T-helper 2 cell (primary cell): ENCODE data around the gene TCTN2.

Experiments used
- DNase-seq, 5 experiments: peaks; one replicate each; pipeline versions ENCODE4 v3.0.0 to v3.0.0-alpha.2; 2012 to 2022
- total RNA-seq, 2 donors: gene quantifications; one replicate each; lab custom pipeline; 2026; lab: John Stamatoyannopoulos, UW

TCTN2 gene
- 5.3 to 10.1 reads per million in 2 donors for total RNA-seq

GRCh38 chr12:123670882-123671728 lies at the start of gene TCTN2:
Gene TCTN2, plus strand, starts transcription at chr12:123671113. Its CDS starts 128 bp downstream, at chr12:123671241.
- peak; percentile 87 to 94 (median 90) for DNase-seq

GRCh38 chr12:123621619-123622530 lies 49.0 kb upstream of the TCTN2 start:
- no peak for DNase-seq

- peak; percentile 91 to 99 (median 95) for DNase-seq
Measured at GRCh38 chr12:123633379-123634141, 37.4 kb upstream of the TCTN2 start, which contains the start of the genes EIF2B1 and GTF2H3. Gene EIF2B1, minus strand, starts transcription at chr12:123633686. Its CDS starts 129 bp downstream, at chr12:123633557. Gene GTF2H3, plus strand, starts transcription at chr12:123633829. Its CDS starts 31 bp downstream, at chr12:123633860.

- DNase-seq = no peak
Measured at GRCh38 chr12:123634142-123634561, 36.8 kb upstream of the TCTN2 start.

- DNase-seq = no peak
Measured at GRCh38 chr12:123643911-123644310, 27.0 kb upstream of the TCTN2 start.

- no peak for DNase-seq
Measured at GRCh38 chr12:123645380-123645779, 25.5 kb upstream of the TCTN2 start.

GRCh38 chr12:123645878-123646277 lies 25.0 kb upstream of the TCTN2 start:
- DNase-seq = no peak

- DNase-seq = no peak
Measured at GRCh38 chr12:123648401-123648800, 22.5 kb upstream of the TCTN2 start.

- DNase-seq = no peak
Measured at GRCh38 chr12:123654129-123654701, 16.7 kb upstream of the TCTN2 start.

- DNase-seq = no peak
Measured at GRCh38 chr12:123655420-123655819, 15.5 kb upstream of the TCTN2 start.

- DNase-seq = no peak
Measured at GRCh38 chr12:123656392-123656791, 14.5 kb upstream of the TCTN2 start.

GRCh38 chr12:123657211-123657610 lies 13.7 kb upstream of the TCTN2 start:
- no peak for DNase-seq

- no peak for DNase-seq
Measured at GRCh38 chr12:123659996-123660727, 10.8 kb upstream of the TCTN2 start.

- no peak for DNase-seq
Measured at GRCh38 chr12:123667771-123668170, 3.1 kb upstream of the TCTN2 start.

GRCh38 chr12:123671876-123672275 lies 963 bp downstream of the TCTN2 start:
- DNase-seq = no peak

GRCh38 chr12:123675436-123675835 lies 4.5 kb downstream of the TCTN2 start:
- DNase-seq = no peak

- DNase-seq = no peak
Measured at GRCh38 chr12:123676616-123677320, 5.9 kb downstream of the TCTN2 start.

GRCh38 chr12:123678981-123679380 lies 8.1 kb downstream of the TCTN2 start:
- DNase-seq = no peak

GRCh38 chr12:123681605-123682004 lies 10.7 kb downstream of the TCTN2 start:
- DNase-seq = no peak

- no peak for DNase-seq
Measured at GRCh38 chr12:123683964-123684363, 13.1 kb downstream of the TCTN2 start.
